Psoas muscle (tissue), 8 donors: ENCODE measurements around the gene RNF10. TPM values are rescaled to one million over a fixed set of nuclear protein-coding genes. Genes with fewer than 3 reads are reported as not detected.

Source experiments
- ATAC-seq, 4 donors: fragments of 200-7000 bp; cut with Tn5 transposase; one replicate each; pipeline ENCODE4 v1.9.1; 2020; ENCODE audit warnings: moderate library complexity in 3 of 4, mild to moderate bottlenecking in 2 of 4
- DNase-seq, 2 donors: peaks; one replicate each; pipeline ENCODE4 v3.0.0-alpha.2; 2020
- H3K27ac ChIP-seq: fragments of 200-600 bp; one replicate; pipeline ENCODE4 v1.8.0; 2022
- H3K27me3 ChIP-seq, 3 donors: fragments of 200-600 bp in 1 of 3; one replicate each; pipeline versions ENCODE4 v1.6.1 to v1.8.0; 2013 to 2022; ENCODE audit warnings: low read length in 2 of 3, mild to moderate bottlenecking in 2 of 3, moderate library complexity in 1 of 3; ENCODE audit not compliant: insufficient read depth in 3 of 3
- H3K36me3 ChIP-seq, 2 donors: fragments of 200-600 bp in 1 of 2; one replicate each; pipeline versions ENCODE4 v1.6.1 to v1.8.0; 2013 to 2022; ENCODE audit warnings: low read depth in 1 of 2, mild to moderate bottlenecking in 1 of 2, moderate library complexity in 1 of 2; ENCODE audit not compliant: insufficient read depth in 1 of 2
- H3K4me1 ChIP-seq: fragments of 200-600 bp; one replicate; pipeline ENCODE4 v1.8.0; 2022
- H3K4me3 ChIP-seq: fragments of 200-600 bp; one replicate; pipeline ENCODE4 v1.8.0; 2022; ENCODE audit warnings: mild to moderate bottlenecking
- H3K9me3 ChIP-seq: fragments of 200-600 bp; one replicate; pipeline ENCODE4 v1.8.0; 2022
- CTCF ChIP-seq: fragments of 200-600 bp; IDR thresholded peaks from one replicate; pipeline ENCODE4 v1.8.0; 2022; ENCODE audit warnings: antibody characterized with exemption
- WGBS, 3 donors: extraction: QIAGEN DNeasy Blood & Tissue Kit; methylation state at CpG; one replicate each; pipeline versions ENCODE4 v1.1.6 to v1.1.7; 2013; 5-methylcytosine and 5-hydroxymethylcytosine counted together
- intact Hi-C, 2 donors: fragments of 100-400 bp; cut with DNase I; formaldehyde crosslinking; loops; one replicate each; pipeline versions ENCODE4 v1.11.0 to v1.14.2; 2022
- polyA plus RNA-seq, 3 donors: library from polyadenylated mRNA; stranded (reverse); fragments of 200-250 nt; gene quantifications; one replicate each; pipeline ENCODE4 v1.2.3, GENCODE V29; 2013
- total RNA-seq, 4 donors: library from RNA; stranded (reverse); fragmentation: NEBNext Ultra II Directional in 2 of 4; extraction: Animal tissue kit (Norgen Biotek cat#: 25700) in 2 of 4; gene quantifications; one replicate each; pipeline versions ENCODE4 v1.2.1 to v1.2.4, GENCODE V29; 2021 to 2023
- donor health status: healthy with polysubstance abuse.
- donor health status: DM: no; HTN: no; CAD: no; lungs with moderate emphysema.
- donor health status: Bipolar disorder and iron deficiency.
- donor health status: healthy.
- donor health status: DM: yes; HTN: yes; CAD: no.
- donor health status: DM: no; HTN: no; CAD: no.
- donor health status: DM: no; HTN: no; CAD: no.
- donor health status: DM: yes; HTN: yes; CAD: no.

The RNF10 gene
- total and polyA plus RNA-seq, 7 donors: 296 to 624 (median 324) TPM

GRCh38 chr12:120539303-120539702 lies 5.1 kb downstream of the RNF10 start:
- WGBS, 3 donors: 19 to 32% (median 22%) methylated on average over 1 of the region's 1 CpG

GRCh38 chr12:120540445-120540844 lies 6.3 kb downstream of the RNF10 start:
- Histone ChIP-seq H3K9me3 (no peaks in the 10 kb centered on the region), H3K36me3 (peaks cover 0 to 43% of the 10 kb centered on the region in 2 donors), H3K4me1 (peaks cover 78% of the 10 kb centered on the region), H3K4me3 (peak overlapping the region; percentile 96), H3K27ac (peak overlapping the region; percentile 98), H3K27me3 (no peaks in the 10 kb centered on the region)
- intact Hi-C loops: no loop called here
- peak in 3 of 4 donors; percentile 0 to 12 (median 9) for ATAC-seq
- TF ChIP-seq CTCF: no peak
- 4 to 20% (median 9%) methylated on average over 3 of the region's 3 CpGs for WGBS, 3 donors
- DNase-seq: no peak

More at GRCh38 chr12:120539303-120539702, 5.1 kb downstream of the RNF10 start:
- intact Hi-C loops: no loop called here
- Histone ChIP-seq H3K27ac (peak overlapping the region; percentile 98), H3K27me3 (no peaks in the 10 kb centered on the region), H3K4me1 (peaks cover 68% of the 10 kb centered on the region), H3K9me3 (no peaks in the 10 kb centered on the region), H3K4me3 (peak overlapping the region; percentile 96), H3K36me3 (peaks cover 0 to 37% of the 10 kb centered on the region in 2 donors)
- no peak for DNase-seq
- no peak for TF ChIP-seq CTCF
- ATAC-seq: peak; percentile 79 to 80 (median 80)

GRCh38 chr12:120542166-120542565 lies 8.0 kb downstream of the RNF10 start:
- intact Hi-C loops: no loop called here
- Histone ChIP-seq H3K27ac (peak overlapping the region; percentile 98), H3K36me3 (peaks cover 4 to 53% of the 10 kb centered on the region in 2 donors), H3K4me3 (no peak overlapping the region), H3K27me3 (no peaks in the 10 kb centered on the region), H3K9me3 (no peaks in the 10 kb centered on the region), H3K4me1 (peaks cover 80% of the 10 kb centered on the region)
- no peak for ATAC-seq
- TF ChIP-seq CTCF: no peak
- 93 to 98% (median 98%) methylated on average over 5 of the region's 5 CpGs for WGBS, 3 donors
- DNase-seq: no peak

GRCh38 chr12:120544691-120545090 lies 10.5 kb downstream of the RNF10 start:
- Histone ChIP-seq H3K27ac (peak overlapping the region; percentile 50), H3K9me3 (no peaks in the 10 kb centered on the region), H3K27me3 (no peaks in the 10 kb centered on the region), H3K36me3 (peaks cover 18 to 73% of the 10 kb centered on the region in 2 donors), H3K4me1 (peaks cover 87% of the 10 kb centered on the region), H3K4me3 (peak overlapping the region; percentile 12)
- 70 to 80% (median 80%) methylated on average over 3 of the region's 3 CpGs for WGBS, 3 donors
- intact Hi-C loops: no loop called here
- no peak for TF ChIP-seq CTCF
- DNase-seq (no peak), ATAC-seq (no peak)

- ATAC-seq (no peak), DNase-seq (no peak)
- Histone ChIP-seq H3K4me3 (no peak overlapping the region), H3K27me3 (no peaks in the 10 kb centered on the region), H3K27ac (peak overlapping the region; percentile 50), H3K9me3 (no peaks in the 10 kb centered on the region), H3K36me3 (peaks cover 23 to 76% of the 10 kb centered on the region in 2 donors), H3K4me1 (peaks cover 86% of the 10 kb centered on the region)
- no peak for TF ChIP-seq CTCF
- WGBS, 3 donors: 64 to 85% (median 66%) methylated on average over 3 of the region's 3 CpGs
- intact Hi-C loops: no loop called here
Measured at GRCh38 chr12:120546050-120546386, 11.9 kb downstream of the RNF10 start.
